ENCODE results near the gene LSM11. TPM values are rescaled to one million over a fixed set of nuclear protein-coding genes. Genes with fewer than 3 reads are reported as not detected.
A peak's percentile ranks its signal among the peaks of the same experiment; 100 is the strongest.
"Not testable (repeated sequence)": the region's sequence is repeated elsewhere in the genome, so short reads cannot be mapped to it uniquely, and the experiment has no call there.

The LSM11 gene
- total RNA-seq (1 to 10 TPM in 9 of 10 donors, under 1 TPM in 1; 0.98 to 2.2 (median 1.7) TPM), polyA plus RNA-seq (1 to 10 TPM in 1 of 2 donors, under 1 TPM in 1; 0.66 to 1.4 TPM)
- long read RNA-seq, donor 1 = 0 reads
- long read RNA-seq, donor 2, full-length matches to known transcripts = 1 of 3 reads
- long read RNA-seq, donor 2, partial matches to known transcripts = 0 of 3 reads
- long read RNA-seq, donor 2, other reads (novel, unspliced or antisense) = 2 of 3 reads
- long read RNA-seq, donor 3, partial matches to known transcripts = 0 of 3 reads
- long read RNA-seq, donor 3, other reads (novel, unspliced or antisense) = 3 of 3 reads

DNA sequence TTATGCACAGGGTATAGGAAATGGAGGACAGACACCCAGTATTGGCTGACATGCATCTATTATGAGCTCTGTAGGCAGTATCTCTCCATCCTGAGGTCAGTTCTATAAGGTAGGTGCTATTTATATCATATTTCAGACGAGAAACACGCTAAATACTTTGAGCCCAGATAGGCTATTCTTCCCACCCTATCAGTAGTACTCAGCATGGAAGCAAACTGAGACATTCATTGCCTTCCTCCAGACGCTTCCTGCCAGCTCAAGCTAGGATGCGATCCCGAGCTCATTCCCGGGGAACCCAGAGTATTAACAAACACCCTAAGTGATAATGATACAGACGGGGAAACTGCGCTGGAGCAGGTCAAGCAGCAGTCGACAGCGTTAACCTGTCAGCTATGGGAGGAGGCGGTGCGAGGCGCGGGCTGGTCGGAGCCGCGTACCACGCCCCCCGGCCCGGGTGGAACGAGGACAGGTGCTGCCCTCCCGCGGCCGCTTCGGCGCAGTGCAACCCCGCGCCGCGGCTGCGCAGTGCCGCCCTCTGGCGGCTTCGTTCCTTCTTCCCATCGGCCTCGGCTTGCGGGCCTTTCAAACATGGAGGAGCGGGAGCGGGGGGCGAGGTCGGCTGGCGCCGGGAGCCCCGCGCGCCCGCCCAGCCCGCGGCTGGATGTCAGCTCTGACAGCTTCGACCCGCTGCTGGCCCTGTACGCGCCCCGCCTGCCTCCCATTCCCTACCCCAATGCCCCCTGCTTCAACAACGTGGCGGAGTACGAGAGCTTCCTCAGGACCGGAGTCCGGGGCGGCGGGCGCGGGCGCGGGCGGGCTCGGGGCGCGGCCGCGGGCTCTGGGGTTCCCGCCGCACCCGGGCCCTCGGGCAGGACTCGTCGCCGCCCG is at the start of gene LSM11:
TSS of gene LSM11 (plus strand) at position 550 of the 888 bp plus-strand sequence. CDS start at position 589, 39 bp downstream.
- DNase-seq = peak; percentile 85 to 89
- Histone ChIP-seq H3K4me3 (peak within 1 kb of the TSS; percentile 68 to 97 (median 84)), H3K27me3 (no peaks in the 10 kb centered on the region), H3K36me3 (peaks cover 0 to 18% (median 0%) of the 10 kb centered on the region in 9 donors), H3K9me3 (no peaks in the 10 kb centered on the region), H3K27ac (peak within 1 kb of the TSS in 8 of 10 donors; percentile 28 to 86 (median 48)), H3K4me1 (peaks cover 0 to 20% (median 12%) of the 10 kb centered on the region in 9 donors)
- WGBS, 2 donors = 0 to 1% methylated on average over 77 to 79 of the region's 79 CpGs
- peak; percentile 99 to 100 (median 100) for TF ChIP-seq CTCF (IDR thresholded peaks at IDR 0.05)
- peak; percentile 90 to 97 (median 96) for ATAC-seq
- intact Hi-C loops (cut with DNase I) = loop anchor here in 2 of 10 donors (2.0 to 5.0 kb wide), 2 partner anchors 415 to 416 kb away; no protein-coding TSS in a partner anchor

- intact Hi-C loops (cut with DNase I); H3K27ac ChIP-seq; H3K4me1 ChIP-seq; ATAC-seq; H3K36me3 ChIP-seq; DNase-seq; H3K4me3 ChIP-seq; H3K27me3 ChIP-seq: not testable (repeated sequence)
- WGBS, 2 donors = 89 to 98% methylated on average over 25 of the region's 25 CpGs
- peaks cover 0 to 13% (median 4%) of the 10 kb centered on the region in 11 donors for H3K9me3 ChIP-seq
Observed at GRCh38 chr5:157693816-157694215, 49.7 kb upstream of the LSM11 start.

- H3K27me3 ChIP-seq; H3K27ac ChIP-seq; ATAC-seq; H3K4me3 ChIP-seq; DNase-seq; H3K36me3 ChIP-seq; intact Hi-C loops (cut with DNase I); H3K4me1 ChIP-seq: not testable (repeated sequence)
- H3K9me3 ChIP-seq = peaks cover 0 to 20% (median 8%) of the 10 kb centered on the region in 11 donors
- 89 to 99% methylated on average over 3 of the region's 3 CpGs for WGBS, 2 donors
Observed at GRCh38 chr5:157696154-157696553, 47.4 kb upstream of the LSM11 start.

DNA sequence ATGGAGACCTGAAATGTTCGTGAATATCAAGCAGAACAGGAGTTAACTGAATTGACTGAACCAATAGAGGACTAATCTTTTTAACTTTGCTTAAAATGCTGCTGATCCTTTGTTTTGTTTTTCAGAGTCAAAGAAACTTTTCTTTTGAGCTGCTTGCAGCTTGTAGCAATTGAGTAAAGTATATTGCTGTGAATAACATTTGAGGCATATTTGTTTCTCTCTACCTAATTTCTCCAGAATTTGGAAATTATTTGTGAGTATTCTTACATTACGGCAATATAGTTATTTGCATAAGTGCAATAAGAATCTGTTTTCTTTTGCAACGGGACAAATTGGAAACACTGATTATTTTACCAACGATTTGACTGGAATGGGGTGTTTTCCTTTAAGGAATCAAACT is 44.8 kb upstream of the LSM11 start:
- H3K36me3 ChIP-seq; intact Hi-C loops (cut with DNase I): not testable (repeated sequence)
- WGBS, 2 donors = 71 to 94% methylated on average over 4 of the region's 4 CpGs

DNA sequence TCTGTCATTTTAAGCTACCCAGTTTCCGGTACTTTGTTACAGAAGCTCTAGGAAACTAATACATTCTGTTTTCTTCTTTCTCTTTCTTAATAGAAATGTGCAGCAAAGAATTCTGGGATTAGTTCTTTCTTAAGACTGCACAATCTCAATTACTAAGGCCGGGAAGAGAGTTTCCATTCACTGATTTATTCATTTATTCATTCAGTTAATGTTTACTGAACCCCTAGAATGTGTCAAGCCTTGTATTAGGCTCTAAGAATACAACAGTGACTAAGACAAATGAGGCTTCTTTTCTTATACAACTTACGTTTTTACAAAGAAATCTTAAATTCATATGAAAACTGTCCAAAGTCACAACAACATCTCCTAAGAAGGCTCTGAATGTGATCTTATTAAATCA is 39.8 kb upstream of the LSM11 start:
- intact Hi-C loops (cut with DNase I) = no loop called here
- Histone ChIP-seq H3K27me3 (no peaks in the 10 kb centered on the region), H3K36me3 (no peaks in the 10 kb centered on the region), H3K4me1 (no peaks in the 10 kb centered on the region), H3K9me3 (peaks cover 0 to 19% (median 5%) of the 10 kb centered on the region in 11 donors), H3K4me3 (no peak overlapping the region), H3K27ac (no peak overlapping the region)
- ATAC-seq (no peak), DNase-seq (no peak)
- 77 to 86% methylated on average over 3 of the region's 3 CpGs for WGBS, 2 donors
- no peak for TF ChIP-seq CTCF (IDR thresholded peaks at IDR 0.05)

More for the DNA sequence above, 44.8 kb upstream of the LSM11 start:
- H3K4me3 ChIP-seq, H3K4me1 ChIP-seq, H3K27me3 ChIP-seq, H3K27ac ChIP-seq, ATAC-seq, DNase-seq: not testable (repeated sequence)
- H3K9me3 ChIP-seq = peaks cover 0 to 28% (median 10%) of the 10 kb centered on the region in 11 donors
